Prostate gland (tissue), 2 donors: Measurements from ENCODE around the gene CNST.

Experiments used
- CTCF ChIP-seq, 4 experiments: fragments of 200-600 bp in 2 of 4; fragments of 450-650 bp in 2 of 4; sonication (generic) in 2 of 4; IDR thresholded peaks; 1 replicate in 3 of 4; 2 replicates in 1 of 4; pipeline ENCODE4 v1.5.1; 2016 to 2019; ENCODE audit warnings: antibody characterized with exemption in 4 of 4, mild to moderate bottlenecking in 2 of 4, moderate library complexity in 2 of 4
- POLR2A ChIP-seq: fragments of 450-650 bp; IDR thresholded peaks from one replicate; pipeline ENCODE4 v1.6.1; 2016; ENCODE audit warnings: antibody characterized with exemption, mild to moderate bottlenecking
- POLR2AphosphoS5 ChIP-seq: sonication (generic); formaldehyde crosslinking; IDR thresholded peaks from one replicate; pipeline ENCODE4 v1.6.1; 2017; ENCODE audit warnings: antibody characterized with exemption

- TF ChIP-seq POLR2AphosphoS5 (no peak), POLR2A (no peak), CTCF (IDR thresholded peaks at IDR 0.05) (no peak)
Measured at GRCh38 chr1:246703581-246703980, 137.3 kb downstream of the CNST start.
